ENCODE results near the gene ERF.
"Not testable (repeated sequence)": the region's sequence is repeated elsewhere in the genome, so short reads cannot be mapped to it uniquely, and the experiment has no call there.

The ERF gene

DNA sequence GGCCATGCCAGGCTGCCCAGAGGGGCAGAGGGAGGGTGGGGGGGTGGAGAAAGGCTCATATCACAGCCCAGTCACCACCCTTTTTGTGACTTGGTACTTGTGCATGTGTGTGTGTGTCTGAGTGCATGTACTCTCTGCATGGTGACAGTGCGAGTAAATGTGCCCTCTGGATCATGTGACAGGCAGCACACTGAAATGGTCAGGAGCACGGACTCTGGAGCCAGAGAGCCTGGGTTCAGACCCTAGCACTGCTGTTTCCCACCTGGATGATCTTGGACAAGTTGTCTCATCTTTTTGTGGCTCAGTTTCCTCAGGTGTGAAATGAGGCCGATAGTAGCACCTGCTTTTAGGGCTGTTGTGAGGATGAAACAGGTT lies 16.1 kb upstream of the ERF start:
- DNase-seq (ENCODE audit: insufficient read length, low spot score) (no peak), FAIRE-seq (peak; percentile 13)
- no peak for TF ChIP-seq POLR2AphosphoS5 (IDR thresholded peaks at IDR 0.05; ENCODE audit: low read depth, low read length)
- no peak for TF ChIP-seq SPI1 (IDR thresholded peaks at IDR 0.05; ENCODE audit: low read depth, low read length)
- no peak for TF ChIP-seq POLR2A (IDR thresholded peaks at IDR 0.05; ENCODE audit: low read depth, low read length)

DNA sequence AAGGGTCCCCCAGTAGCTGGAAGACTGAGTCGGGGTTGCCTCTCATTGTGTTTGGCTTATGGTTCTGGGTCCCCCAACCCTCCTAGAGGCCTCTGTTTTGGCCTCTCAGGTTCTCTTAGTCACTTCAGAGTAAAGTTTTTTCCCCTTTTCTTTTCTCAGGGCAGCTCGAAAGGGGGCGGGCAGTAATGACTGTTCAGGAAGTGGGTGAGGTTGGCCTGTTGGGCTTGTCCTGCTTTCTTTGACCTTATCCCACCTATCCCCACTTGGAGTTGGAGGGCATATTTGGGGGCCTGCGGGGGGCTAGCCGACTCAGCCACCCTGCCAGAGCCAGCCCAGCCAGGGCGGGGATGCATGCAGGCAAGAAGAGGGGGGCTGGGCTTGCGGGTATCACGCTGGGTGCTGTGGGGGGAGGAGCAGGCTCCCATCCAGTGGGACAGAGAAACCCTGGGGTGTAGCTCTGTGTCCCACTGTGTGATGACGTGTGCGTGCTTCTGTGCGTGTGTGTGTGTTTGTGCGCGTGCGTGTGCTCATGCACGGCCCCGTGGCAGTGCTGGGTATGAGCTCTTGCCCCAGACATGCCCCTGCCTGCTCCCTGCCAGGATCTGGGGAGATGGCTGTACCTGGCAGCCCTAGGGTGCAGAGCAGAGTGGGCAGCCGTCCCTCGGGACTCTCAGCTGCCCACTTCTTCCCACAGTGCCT lies 15.6 kb upstream of the ERF start:
- 0 out of 2 replicates have a peak, but pooled peaks have one; percentile 35 for TF ChIP-seq POU2F2 (IDR thresholded peaks at IDR 0.05; ENCODE audit: low read depth, low read length)
- no peak for TF ChIP-seq PAX5 (IDR thresholded peaks at IDR 0.05; ENCODE audit: insufficient read depth, low read length, severe bottlenecking)
- peak; percentile 53 for TF ChIP-seq TAF1 (IDR thresholded peaks at IDR 0.05; ENCODE audit: low read depth, low read length)
- no peak for TF ChIP-seq SPI1 (IDR thresholded peaks at IDR 0.05; ENCODE audit: low read depth, low read length)
- peak; percentile 37; the same call in 1 of the 2 replicates for TF ChIP-seq POLR2A (IDR thresholded peaks at IDR 0.05; ENCODE audit: low read depth, low read length)
- TF ChIP-seq POLR2AphosphoS5 (IDR thresholded peaks at IDR 0.05; ENCODE audit: low read depth, low read length), result no peak; the same call in 1 of the 2 replicates
- no peak for DNase-seq (ENCODE audit: insufficient read length, low spot score)
- peak; percentile 97 for FAIRE-seq

DNA sequence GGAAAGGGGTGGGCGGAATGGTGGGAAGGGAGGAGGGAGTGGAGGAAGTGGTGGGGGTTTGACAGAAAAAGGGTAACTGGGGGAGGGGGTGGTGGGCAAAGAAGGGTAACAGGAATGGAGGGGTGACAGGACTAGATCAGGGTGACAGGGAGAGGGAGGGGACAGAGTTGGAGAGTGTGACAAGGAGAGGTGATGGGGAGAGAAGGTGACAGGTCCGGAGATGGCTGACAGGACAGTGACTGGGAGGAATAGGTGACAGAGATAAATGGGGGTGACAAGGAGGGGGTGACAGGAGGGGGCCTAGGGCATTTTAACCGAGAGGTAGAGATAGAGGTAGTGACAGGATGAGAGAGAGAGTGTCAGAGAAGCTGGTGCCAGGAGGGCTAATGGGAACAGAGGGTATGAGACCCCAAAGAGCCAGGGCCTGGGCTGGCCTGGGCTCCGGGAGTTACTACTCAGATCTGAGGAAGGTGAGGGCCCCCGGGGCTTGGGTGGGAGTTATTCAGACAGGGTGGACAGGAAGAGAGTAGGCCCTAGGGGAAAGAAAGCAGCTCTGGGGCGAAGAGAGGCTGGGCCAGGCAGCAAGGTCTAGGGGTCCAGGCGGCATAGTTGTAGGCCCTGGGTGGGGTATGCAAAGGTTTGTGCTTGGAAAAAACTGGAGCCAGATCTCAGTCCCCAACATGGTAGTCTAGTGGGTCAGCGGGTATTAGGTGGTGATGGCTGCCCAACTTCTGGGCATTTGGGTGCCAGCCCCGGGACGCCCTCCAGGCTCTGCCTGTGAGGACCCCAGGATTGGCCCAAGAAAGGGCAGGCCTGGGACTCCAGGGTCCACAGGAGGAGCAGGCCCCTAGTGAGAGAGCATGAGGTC lies 14.8 kb upstream of the ERF start:
- TF ChIP-seq PAX5 (IDR thresholded peaks at IDR 0.05; ENCODE audit: insufficient read depth, low read length, severe bottlenecking), result no peak
- peak; percentile 26; the same call in 1 of the 2 replicates for TF ChIP-seq POU2F2 (IDR thresholded peaks at IDR 0.05; ENCODE audit: low read depth, low read length)
- peak; percentile 59 for FAIRE-seq

DNA sequence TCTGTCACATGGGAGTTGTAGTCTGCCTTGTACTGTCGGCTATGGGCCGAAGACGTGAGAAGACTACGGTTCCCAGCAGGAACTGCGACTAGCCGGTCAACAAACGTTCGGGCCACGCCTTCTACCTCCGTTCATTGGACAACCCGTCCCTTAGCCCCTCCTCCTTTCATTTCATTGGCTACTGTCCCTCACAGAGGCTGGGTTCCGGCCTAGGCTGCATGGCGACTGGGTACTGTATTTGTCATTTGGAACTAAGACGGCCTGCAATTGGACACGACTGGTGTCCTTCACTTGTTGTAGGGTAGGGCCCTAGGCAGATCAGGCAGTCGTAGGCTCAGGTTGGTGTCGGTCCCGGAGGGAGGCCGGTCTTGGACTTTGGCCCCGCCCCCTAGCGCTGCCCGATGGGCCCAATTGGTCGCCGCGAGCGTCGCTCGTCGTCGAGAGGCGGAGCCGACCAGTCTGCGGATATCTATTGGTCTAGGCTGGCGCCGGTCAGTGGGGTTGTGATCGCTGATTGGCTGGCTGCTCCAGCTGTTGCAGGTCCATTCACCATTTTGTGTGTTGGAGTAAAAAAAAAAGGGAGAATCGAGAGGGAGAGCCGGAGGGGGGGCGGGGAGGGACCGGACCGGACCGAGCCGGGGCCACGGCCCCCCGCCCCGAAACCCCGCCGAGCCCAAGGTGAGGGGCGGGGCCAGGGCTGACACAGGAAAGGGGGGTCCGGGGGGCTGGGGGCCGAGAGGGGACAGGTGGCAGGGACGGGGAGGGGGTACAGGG lies 14.0 kb upstream of the ERF start, which contains the start of gene CIC:
TSS of gene CIC (plus strand) at position 549 of the 774 bp plus-strand sequence. CDS start 2,532 bp downstream, outside the sequence.
- no peak for TF ChIP-seq TAF1 (IDR thresholded peaks at IDR 0.05; ENCODE audit: low read depth, low read length)
- 0 out of 2 replicates have a peak, but pooled peaks have one; percentile 44 for TF ChIP-seq POU2F2 (IDR thresholded peaks at IDR 0.05; ENCODE audit: low read depth, low read length)
- FAIRE-seq, result no peak

More for the DNA sequence above, 14.8 kb upstream of the ERF start:
- DNase-seq (ENCODE audit: insufficient read length, low spot score), result no peak

DNA sequence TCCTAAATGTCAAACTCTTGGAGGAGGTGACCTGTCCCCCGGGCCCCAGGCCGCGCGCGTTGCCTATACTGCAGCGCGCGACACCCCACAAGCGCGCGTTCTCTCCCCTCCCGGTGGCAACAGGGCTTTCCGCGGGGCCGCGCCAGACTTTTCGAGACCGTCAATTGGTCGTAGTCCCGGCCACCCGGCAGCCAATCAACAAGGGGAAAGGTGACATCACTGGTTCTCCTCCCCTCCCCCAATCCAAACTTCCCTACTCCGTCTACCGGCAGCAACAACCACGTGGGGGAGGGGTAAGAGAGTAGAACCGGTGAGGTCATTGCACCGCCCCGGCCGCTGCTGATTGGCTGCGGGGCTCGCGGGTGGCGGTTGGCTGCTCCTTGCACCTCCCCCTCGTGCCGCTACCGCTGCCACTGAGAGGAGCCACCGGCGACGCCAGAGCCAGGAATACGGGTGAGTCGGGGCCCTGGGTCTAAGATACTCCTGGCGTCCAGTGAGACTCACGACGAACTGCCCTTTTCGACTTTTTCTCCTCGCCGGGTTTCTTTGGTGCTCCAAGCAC lies 13.3 kb upstream of the ERF start:
- peak; percentile 99 for FAIRE-seq
- TF ChIP-seq POLR2A (IDR thresholded peaks at IDR 0.05; ENCODE audit: low read depth, low read length), result no peak
- peak; percentile 39 for TF ChIP-seq SPI1 (IDR thresholded peaks at IDR 0.05; ENCODE audit: low read depth, low read length)
- peak; percentile 12 for TF ChIP-seq PAX5 (IDR thresholded peaks at IDR 0.05; ENCODE audit: insufficient read depth, low read length, severe bottlenecking)
- TF ChIP-seq TAF1 (IDR thresholded peaks at IDR 0.05; ENCODE audit: low read depth, low read length), result 0 out of 2 replicates have a peak, but pooled peaks have one; percentile 46
- TF ChIP-seq POLR2AphosphoS5 (IDR thresholded peaks at IDR 0.05; ENCODE audit: low read depth, low read length), result 0 out of 2 replicates have a peak, but pooled peaks have one; percentile 22
- peak; percentile 30; the same call in 1 of the 2 replicates for TF ChIP-seq POU2F2 (IDR thresholded peaks at IDR 0.05; ENCODE audit: low read depth, low read length)
- DNase-seq (ENCODE audit: insufficient read length, low spot score), result peak; percentile 87

More for the DNA sequence above, 14.0 kb upstream of the ERF start, which contains the start of gene CIC:
- peak; percentile 94 for DNase-seq (ENCODE audit: insufficient read length, low spot score)

DNA sequence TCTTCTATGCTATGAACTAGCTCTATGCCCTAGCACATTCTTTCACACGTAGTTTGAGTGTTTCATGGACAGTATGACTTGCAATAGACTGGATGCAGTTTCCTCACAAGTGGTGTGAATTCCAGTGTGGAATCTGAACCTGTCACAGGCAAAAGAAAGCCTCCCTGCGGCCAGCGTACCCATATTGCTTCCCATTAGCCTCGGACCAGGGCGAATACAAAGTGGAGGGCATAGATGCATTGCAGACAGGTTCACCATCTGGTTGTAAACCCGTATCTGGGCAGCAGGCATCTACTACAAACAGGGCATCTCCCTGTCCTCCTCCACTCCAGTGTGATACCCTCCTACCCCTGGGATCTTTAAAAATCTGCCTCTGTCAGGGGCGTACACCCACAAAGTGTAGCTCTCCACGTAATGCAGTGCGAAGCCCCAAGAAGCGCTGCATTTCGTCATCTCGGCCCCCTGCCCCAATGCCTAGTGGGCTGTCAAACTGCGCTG lies 12.8 kb upstream of the ERF start:
- DNase-seq (ENCODE audit: insufficient read length, low spot score), result no peak
- TF ChIP-seq PAX5 (IDR thresholded peaks at IDR 0.05; ENCODE audit: insufficient read depth, low read length, severe bottlenecking) (no peak), SPI1 (IDR thresholded peaks at IDR 0.05; ENCODE audit: low read depth, low read length) (no peak), TAF1 (IDR thresholded peaks at IDR 0.05; ENCODE audit: low read depth, low read length) (no peak), POLR2AphosphoS5 (IDR thresholded peaks at IDR 0.05; ENCODE audit: low read depth, low read length) (no peak), POU2F2 (IDR thresholded peaks at IDR 0.05; ENCODE audit: low read depth, low read length) (no peak), POLR2A (IDR thresholded peaks at IDR 0.05; ENCODE audit: low read depth, low read length) (no peak)
- FAIRE-seq, result no peak

DNA sequence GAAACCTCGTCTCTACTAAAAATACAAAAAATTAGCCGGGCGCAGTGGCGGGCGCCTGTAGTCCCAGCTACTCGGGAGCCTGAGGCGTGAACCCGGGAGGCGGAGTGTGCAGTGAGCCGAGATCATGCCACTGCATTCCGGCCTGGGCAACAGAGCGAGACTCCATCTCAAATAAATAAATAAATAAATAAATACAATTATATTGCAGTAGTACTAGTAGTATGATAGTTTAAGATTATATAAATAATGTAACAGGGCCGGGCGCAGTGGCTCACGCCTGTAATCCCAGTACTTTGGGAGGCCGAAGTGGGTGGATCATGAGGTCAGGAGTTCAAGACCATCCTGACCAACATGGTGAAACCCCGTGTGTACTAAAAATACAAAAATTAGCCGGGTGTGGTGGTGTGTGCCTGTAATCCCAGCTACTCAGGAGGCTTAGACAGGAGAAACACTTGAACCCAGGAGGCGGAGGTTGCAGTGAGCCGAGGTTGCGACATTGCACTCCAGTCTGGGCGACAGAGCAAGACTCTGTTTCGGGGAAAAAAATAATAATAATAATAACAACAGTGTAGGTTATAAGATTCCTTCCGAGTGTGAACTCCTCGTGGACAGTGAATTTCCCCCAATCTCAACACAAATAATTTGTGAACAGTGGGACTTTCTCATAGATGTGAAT lies 12.1 kb upstream of the ERF start:
- not testable (repeated sequence) for FAIRE-seq; DNase-seq (ENCODE audit: insufficient read length, low spot score)

DNA sequence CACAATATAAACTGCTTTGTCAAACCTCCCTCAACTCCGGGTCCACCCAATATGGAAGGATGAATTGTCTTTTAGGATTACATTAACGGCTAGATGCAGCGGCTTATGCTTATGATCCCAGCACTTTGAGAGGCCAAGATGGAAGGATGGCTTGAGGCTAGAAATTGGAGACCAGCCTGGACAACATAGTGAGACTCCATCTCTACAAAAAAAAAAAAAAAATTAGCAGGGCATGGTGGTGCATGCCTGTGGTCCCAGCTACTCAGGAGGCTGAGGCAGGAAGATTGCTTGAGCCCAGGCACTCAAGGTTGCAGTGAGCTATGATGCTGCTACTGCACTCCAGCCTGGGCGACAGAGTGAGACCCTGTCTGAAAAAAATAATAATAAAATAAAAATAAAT lies 11.2 kb upstream of the ERF start:
- FAIRE-seq; DNase-seq (ENCODE audit: insufficient read length, low spot score): not testable (repeated sequence)

DNA sequence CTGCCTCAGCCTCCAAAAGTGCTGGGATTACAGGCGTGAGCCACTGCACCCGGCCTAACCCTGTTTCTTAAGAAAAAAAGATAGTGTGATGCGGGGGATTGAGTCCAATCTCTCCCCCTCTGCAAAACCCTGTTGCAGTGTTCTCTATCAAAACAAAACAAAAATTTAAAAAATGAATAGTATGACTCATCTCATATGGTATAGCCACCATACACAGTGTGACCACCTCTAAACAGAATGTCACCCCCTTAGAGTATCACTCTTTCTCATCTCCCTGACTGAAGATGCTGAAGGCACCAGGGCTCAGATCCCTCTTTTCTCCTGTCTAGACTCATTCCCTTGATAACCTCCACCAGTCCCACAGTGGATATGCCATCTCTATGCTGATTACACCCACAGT lies 6.8 kb upstream of the ERF start:
- FAIRE-seq, result no peak
- DNase-seq (ENCODE audit: insufficient read length, low spot score), result no peak
- no peak for TF ChIP-seq POLR2AphosphoS5 (IDR thresholded peaks at IDR 0.05; ENCODE audit: low read depth, low read length)
- no peak for TF ChIP-seq TAF1 (IDR thresholded peaks at IDR 0.05; ENCODE audit: low read depth, low read length)
- no peak for TF ChIP-seq PAX5 (IDR thresholded peaks at IDR 0.05; ENCODE audit: insufficient read depth, low read length, severe bottlenecking)
- TF ChIP-seq POLR2A (IDR thresholded peaks at IDR 0.05; ENCODE audit: low read depth, low read length), result no peak
- TF ChIP-seq POU2F2 (IDR thresholded peaks at IDR 0.05; ENCODE audit: low read depth, low read length), result no peak
- no peak for TF ChIP-seq SPI1 (IDR thresholded peaks at IDR 0.05; ENCODE audit: low read depth, low read length)

DNA sequence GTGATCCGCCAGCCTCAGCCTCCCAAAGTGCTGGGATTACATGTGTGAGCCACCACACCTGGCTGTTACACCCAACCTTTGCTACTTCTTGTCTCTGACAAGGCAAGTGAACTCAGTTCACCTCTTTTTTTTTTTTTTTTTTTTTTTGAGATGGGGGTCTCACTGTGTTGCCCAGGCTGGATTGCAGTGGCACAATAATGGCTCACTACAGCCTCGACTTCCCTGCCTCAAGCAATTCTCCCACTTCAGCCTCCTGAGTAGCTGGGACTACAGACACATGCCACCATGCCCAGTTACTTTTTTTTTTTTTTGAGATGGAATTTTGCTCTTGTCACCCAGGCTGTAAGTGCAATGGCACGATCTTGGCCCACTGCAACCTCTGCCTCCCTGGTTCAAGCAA lies 2.9 kb upstream of the ERF start:
- not testable (repeated sequence) for DNase-seq (ENCODE audit: insufficient read length, low spot score); FAIRE-seq
